HG03135 (cell line): ENCODE results near the gene VLDLR.
A peak's percentile ranks its signal among the peaks of the same experiment; 100 is the strongest.

Source experiments
- ATAC-seq: cut with Tn5 transposase; IDR thresholded peaks from one replicate; pipeline ENCODE4 v1.9.1; 2021; ENCODE audit warnings: mild to moderate bottlenecking, moderate library complexity; ENCODE audit not compliant: unreplicated experiment

VLDLR gene

DNA sequence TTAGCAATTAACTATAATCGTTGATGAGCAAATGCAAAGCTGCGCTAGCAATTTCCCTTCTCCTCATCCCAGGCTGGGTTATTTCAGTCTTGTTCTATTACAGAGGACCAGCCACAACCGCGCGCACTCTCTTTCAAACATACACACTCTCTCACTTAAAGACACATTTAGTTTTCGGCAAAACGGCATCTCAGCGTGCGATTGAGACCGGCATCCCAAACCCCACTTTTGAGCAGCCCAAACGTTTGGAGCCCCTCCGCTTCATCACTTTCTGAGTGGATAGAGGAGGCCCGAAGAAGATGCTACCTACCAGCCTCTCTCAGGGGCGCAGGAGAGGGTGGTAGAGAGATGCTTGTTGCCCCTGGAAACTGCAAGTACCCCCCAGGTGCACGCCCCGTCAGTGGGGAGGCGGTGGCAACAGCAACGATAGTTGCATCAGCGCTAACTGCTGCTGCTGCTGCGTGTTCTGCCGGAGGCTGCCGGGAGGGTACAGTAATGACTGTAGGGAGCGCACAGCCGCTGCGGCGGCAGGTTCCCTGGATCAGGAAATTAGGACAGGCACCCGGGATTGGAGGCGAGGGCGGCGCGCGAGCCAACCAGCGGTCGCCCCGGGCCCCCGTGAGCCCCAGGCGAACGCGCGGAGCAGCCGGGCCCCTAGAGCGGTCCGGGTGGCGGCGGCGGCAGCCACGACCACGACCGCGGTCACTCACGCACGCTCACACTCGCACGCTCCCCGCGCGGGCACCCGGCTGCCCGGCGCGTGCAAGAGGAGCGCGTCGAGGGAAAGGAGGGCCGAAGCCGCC lies 467 bp upstream of the VLDLR start:
- ATAC-seq = peak; percentile 35

GRCh38 chr9:2622461-2623287 lies 1.1 kb downstream of the VLDLR start:
- ATAC-seq = peak; percentile 23

- no peak for ATAC-seq
Observed at GRCh38 chr9:2623288-2624050, 1.9 kb downstream of the VLDLR start.

GRCh38 chr9:2624051-2624682 lies 2.6 kb downstream of the VLDLR start:
- ATAC-seq = no peak

DNA sequence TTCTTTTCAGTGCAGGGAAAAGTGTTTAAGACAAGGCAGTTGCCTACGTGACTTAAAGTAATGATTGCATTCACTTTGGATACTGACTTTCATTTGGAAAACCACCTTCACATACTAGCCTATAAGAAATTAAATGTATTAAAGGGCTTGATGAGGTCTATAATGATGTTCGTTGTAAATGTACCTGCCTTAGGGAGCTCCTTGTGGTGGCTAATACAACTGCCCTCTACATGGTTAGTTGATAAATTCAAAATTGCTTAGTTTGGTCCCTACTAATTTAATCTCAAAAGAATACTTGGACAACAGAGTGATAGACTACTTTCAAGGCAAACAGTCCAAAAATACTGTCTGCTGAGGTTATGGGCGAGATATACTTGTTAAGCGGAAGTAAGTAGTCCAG lies 3.8 kb downstream of the VLDLR start:
- no peak for ATAC-seq

DNA sequence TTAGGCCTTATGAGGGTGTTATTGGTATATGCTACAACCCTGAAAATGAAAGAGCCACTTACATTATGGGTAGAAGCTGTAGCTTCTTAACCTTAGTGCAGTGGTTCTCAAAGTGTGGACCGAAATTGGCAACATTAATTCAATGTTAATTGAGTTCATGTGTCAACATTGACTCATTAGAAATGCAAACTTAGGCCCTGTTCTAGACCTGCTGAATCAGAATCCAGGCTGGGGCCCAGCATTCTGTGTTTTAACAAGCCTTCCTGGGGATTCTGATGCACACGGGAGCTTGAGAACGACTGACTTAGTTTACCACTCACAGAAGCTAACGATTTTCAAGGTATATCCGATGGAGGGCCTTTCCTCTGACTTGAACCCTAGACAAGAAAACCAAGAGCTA lies 7.3 kb downstream of the VLDLR start:
- no peak for ATAC-seq

- ATAC-seq = no peak
Observed at GRCh38 chr9:2630158-2630557, 8.6 kb downstream of the VLDLR start.

- ATAC-seq = no peak
Observed at GRCh38 chr9:2631263-2631662, 9.7 kb downstream of the VLDLR start.

- ATAC-seq = no peak
Observed at GRCh38 chr9:2634153-2634552, 12.6 kb downstream of the VLDLR start.

DNA sequence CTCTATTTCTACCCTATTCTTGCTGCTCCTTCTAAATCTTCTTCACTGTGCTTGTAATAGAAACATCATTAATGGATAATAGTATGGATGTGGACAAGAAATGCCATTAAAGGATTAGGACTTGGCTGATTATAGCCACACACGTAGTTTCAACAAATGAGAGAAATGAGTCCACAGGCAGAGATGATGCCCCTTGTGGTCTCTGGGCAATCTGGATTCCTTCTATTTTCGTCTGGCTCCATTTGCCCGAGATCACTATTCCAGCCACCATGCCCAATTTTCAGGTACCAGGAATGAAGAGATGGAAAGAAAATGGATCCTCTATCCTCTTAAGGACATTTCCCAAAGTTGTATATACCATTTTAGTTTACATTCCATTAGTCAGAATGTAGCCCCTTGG lies 13.2 kb downstream of the VLDLR start:
- ATAC-seq = no peak

DNA sequence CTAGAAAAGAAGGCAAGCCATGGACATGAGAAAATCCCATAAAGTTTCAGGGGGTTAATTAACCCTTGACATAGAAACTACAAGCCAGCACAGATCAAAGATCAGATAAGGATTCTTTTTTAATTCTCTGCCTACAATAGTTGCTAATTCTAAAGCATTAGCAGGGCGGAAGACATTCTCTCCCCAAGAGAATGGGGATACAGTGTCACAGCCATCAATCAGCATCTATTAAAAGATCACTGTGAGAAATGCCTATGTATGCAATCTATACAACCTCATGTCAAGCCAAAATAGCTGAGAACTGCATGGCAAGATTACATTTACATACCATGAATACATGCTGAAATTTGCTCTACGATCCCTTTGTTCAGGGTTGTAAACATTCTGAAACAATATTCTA lies 14.3 kb downstream of the VLDLR start:
- no peak for ATAC-seq

GRCh38 chr9:2637390-2637789 lies 15.8 kb downstream of the VLDLR start:
- ATAC-seq = no peak

- no peak for ATAC-seq
Observed at GRCh38 chr9:2638871-2639673, 17.5 kb downstream of the VLDLR start.

DNA sequence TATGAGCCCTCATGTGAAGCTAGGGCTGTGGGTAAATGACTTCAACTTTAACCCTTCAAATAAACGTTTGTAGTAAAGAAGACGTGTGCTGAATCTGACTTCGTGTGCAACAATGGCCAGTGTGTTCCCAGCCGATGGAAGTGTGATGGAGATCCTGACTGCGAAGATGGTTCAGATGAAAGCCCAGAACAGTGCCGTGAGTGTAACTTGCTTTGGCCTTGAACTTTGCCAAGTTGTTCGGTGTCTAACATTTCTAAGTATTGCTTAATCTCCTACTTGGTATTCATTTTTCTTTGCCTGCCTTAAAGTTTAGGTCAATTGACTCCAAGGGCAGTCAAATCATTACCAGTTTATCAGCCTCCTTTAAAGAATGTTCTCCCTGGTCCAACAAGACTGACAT lies 18.2 kb downstream of the VLDLR start:
- ATAC-seq = no peak

DNA sequence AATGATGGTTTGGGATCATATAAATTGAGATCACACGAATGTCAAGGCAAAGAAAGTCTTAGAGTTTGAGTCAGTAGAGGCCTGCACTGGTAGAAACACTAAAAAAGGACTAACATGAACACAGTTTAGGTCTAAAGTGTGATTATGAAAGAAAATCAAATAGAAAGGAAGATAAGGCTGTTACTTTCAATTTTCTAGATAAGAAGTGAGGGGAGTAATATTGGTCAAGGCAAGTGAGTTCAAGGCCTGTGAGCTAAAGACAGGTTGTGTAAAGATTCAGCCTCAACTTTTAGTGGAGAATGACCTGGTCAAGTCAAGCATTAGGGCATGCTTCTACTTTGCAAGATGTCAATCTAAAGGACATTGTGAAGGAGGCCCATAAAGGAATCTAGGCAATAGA lies 19.0 kb downstream of the VLDLR start:
- no peak for ATAC-seq

DNA sequence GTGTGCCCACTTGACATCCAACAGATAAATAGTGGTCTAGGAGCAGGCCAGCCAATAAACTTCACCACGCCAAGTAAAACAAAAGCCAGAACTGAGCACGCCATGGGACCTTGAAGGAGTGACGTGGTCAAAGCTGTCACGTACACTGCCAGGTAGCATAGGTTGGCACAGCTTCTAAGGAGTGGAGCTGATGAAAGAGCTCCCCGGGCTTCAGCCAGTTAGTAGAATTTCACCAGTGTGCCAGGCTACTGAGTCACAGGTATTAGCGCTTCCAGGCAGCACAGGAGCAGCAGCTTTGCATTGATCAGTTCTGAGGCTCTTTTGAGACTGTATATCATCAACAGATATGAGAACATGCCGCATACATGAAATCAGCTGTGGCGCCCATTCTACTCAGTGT lies 19.4 kb downstream of the VLDLR start:
- ATAC-seq = no peak

DNA sequence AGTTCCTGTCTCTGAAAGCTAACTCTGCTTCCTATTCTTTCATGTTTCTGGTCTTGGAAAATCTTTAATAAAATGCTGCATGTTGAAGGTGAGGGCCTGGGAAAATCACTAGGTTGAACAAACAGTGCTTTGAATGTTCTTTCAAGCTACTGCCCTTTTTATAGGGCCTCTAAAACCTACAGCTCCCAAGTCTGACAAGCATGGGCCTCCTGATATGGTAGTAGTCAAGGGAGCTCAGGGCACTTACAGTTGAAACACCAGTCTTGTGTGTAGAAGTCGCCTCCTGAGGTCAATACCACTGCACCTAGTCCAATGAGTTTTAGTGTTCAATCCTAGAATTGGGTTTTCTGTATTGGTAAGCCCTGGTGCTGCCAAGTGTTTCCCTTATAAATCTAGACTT lies 20.5 kb downstream of the VLDLR start:
- ATAC-seq = no peak

DNA sequence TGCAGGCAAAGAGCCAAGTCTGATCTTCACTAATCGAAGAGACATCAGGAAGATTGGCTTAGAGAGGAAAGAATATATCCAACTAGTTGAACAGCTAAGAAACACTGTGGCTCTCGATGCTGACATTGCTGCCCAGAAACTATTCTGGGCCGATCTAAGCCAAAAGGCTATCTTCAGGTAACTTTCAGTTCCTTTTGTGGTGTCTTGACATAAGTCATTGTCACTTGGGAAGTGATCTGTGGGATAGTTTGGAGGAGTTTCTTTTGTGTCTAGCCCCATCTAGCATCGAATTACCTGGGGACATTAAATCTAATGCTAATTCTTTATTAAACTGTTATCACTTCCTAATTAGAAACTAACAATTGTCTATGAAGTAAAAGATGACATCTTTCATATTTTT lies 24.0 kb downstream of the VLDLR start:
- no peak for ATAC-seq

GRCh38 chr9:2655411-2655901 lies 33.9 kb downstream of the VLDLR start:
- ATAC-seq = no peak

GRCh38 chr9:2657427-2657826 lies 35.8 kb downstream of the VLDLR start:
- no peak for ATAC-seq
